ENCODE measurements around the gene USP12.

Gene USP12

DNA sequence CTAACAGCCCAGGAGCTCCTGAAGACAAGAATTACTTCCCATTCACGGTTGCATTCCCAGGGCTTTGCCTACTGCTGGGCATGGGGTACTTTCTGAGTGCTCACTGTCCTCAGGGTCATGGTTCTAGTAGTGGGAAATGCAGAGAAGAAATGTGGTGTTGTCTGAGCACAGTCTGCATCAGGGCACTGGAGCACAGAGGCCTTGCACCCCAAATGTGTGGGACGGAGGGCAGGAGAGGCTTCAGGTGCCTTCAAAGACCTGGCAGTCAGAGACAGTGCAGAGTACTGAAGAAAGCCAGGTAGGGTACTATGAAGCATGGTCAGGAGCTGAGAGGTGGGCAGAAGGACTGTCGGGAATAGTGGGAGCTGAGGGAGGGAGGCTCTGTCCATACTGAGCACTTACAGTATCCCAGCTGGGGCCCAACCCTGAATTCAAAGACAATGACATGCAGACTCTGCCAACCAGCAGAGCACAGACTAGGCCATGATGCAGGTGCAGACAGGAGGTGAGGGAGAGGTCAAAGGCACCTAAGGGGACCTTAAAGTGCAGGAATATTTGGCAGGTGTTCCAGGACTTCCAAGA, 144.4 kb downstream of the USP12 start:
- DNase-seq: no peak

DNA sequence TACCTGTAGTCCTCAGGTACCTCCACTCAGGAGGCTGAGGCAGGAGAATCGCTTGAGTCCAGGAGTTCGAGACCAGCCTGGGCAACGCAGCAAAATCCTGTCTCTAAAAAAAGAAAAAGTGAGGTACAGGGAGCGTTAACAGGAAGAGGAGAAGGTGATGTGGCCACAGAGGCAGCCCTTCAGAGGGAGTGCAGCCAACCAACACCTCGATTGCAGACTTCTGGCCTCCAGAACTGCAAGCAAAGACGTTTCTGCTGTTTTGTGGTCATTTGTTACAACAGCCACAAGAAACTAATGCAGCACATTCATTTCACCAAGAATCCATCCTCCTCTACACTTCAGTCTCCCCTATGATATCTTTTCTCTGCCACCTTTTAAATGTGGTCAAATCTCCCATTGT, 145.2 kb downstream of the USP12 start:
- no peak for DNase-seq

DNA sequence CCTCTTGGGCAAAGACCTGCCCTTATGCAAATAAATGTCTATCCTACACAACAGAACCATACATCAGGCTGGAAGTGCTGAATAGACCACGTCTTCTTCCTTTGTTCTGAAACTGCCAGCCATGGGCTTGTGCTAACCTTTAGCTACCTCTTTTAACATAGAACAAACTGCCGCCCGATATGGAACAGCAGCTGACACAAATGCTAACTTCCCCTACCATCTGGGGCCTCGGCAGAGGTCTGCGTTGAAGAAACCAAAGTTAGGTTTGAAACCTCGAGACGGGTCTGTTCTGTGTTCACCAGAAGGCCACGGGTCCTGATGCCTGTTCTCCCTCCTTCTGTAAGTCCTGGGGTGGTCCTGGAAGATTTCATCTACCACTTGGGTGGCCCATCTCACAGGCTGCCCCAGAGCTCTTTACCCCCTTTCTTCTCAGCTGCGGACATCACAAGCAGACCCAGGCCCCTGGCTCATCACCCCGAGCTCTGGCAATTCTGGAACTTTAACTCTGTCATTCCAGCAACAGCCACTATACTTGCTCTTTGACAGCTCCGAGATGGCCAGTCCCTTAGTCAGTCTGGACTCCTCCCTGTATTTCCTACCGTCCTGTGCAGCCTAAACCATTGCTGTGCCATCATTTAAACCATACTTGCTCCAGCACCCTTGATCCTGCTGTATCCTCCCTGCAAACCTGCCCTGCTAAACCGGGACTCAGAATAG, 146.7 kb downstream of the USP12 start:
- DNase-seq: no peak

DNA sequence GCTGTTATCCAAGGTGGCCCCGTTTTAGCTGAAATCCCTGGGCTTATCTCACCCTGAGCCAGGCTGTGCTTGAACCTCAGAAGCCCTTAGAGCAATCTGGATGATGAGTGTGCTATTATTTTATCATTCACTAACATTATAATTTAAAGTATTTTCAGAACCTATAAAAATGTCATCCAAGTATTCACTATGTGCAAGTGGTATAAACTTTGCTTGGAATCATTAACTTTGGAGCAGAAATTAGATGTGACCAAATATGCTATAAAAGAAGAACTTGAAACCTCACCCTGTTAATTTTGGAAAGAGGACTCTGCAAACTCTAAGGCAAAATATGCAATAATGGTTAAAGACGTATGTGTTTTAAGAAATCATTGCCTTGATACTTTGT, 147.5 kb downstream of the USP12 start:
- DNase-seq: no peak

DNA sequence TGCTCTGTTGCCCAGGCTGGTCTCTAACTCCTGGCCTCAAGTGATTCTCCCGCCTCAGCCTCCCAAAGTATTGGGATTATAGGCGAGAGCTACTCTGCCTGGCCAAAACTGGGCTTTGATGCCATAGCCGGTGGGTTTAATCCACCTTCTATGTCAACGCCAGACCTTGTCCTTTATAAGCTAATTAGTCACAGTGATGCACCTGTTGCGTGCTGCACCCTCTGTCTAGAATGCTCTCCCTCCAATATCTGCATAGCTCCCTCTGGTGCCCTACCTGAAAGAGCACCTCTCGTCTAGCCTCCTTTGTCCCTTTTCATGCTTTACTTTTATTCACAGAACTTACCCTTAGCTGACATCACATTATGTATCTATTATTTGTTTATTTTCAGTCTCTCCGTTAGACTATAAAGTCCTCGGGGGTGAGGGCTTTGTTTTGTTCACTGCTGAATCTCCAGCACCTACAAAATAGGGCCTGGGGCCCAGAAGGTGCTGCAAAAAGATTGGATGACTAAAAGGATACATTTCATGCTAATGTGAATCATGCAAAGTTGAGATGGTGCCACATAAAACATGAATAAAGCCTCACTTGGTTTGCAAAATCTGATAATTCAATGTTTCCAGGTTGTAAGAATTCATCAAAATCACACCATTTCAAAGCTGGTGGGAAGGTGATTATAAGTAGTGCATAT, 148.1 kb downstream of the USP12 start:
- no peak for DNase-seq

DNA sequence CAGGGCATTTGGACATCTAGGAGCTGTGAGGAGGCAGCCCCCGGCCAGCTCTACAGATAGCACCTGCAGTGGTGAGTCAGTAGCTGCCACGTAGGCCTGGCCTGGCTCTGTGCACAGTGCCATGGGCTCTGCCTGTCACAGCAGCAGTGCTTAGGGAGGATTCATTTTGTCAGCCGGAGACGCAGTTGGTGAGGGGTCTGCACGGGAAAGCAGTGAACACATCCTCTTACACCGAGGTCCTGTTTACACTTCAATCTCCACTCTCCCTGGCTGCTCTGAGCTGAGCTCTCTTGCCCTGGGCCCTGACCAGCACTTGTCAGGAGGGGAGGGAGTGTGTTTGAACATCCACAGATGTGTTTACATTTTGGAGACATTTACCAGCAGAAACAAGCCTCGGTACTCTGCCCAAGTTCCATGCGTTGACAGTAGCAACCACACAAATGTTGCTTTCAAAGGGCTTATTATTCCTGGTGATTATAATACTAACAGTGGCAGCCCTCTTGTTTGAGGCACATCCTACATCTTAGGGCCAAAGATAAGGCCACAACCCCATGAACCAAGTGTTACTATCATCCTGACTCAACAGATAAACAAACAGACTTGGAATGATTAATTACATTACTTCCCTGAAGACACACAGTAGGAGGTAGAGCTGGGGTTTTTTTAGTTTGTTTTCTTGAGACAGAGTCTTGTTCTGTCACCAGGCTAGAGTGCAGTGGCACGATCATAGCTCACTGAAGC, 148.9 kb downstream of the USP12 start:
- peak; percentile 46 for DNase-seq

DNA sequence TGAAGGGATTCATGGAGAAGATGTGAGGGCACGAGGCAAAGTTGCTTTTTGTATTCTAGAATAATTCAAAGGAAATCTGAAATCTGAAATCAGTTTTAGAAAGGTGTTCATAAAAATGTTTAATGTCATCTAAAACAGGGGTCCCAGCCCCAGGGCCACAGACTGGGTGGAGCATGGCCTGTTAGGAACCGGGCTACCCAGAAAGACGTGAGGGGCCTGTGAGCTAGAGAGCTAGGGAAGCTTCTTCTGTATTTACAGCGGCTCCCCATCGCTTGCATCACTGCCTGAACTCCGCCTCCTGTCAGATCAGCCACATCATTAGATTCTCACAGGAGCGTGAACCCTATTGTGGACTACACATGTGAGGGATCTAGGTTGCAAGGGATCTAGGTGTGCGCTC, 151.2 kb downstream of the USP12 start:
- DNase-seq: no peak

DNA sequence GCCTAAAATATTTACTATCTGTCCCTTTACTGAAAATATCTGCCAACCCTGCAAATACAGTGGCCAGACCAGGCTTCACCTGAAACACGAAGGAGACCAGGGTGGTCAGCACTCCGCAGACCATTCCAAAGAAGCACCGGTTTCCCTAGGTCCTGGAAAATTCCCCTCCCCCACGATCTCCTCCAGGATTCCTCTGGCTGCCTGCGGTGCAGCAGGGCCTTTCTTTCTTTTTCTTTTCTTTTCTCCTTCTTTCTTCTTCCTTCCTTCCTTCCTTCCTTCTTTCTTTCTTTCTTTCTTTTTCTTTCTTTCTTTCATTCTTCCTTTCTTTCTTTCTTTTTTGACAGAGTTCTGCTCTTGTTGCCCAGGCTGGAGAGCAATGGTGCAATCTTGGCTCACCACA, 152.7 kb downstream of the USP12 start:
- no peak for DNase-seq

DNA sequence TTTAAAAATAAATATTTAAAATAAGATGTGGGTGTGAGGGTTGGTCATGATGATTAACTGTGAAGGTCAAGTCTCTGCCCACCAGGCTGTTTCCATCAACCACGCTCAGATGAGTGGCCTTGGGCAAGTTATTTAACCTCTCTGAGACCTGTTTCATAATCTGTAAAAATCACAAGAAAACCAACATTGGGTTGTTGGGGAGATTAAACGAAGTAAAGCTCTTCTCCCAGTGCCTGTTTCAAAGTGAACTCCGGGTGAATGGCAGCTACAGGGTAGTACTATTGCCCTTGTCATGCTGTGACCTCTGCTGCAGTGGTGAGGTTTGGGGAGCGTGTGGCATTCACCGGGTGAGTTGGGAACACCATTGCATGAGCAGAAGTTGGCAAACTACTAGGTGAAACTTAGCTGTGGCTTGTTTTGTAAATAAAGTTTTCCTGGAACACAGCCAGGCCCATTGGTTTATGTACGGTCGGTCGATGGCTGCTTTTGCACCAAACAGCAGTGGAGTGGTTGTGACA, 153.2 kb downstream of the USP12 start:
- no peak for DNase-seq

DNA sequence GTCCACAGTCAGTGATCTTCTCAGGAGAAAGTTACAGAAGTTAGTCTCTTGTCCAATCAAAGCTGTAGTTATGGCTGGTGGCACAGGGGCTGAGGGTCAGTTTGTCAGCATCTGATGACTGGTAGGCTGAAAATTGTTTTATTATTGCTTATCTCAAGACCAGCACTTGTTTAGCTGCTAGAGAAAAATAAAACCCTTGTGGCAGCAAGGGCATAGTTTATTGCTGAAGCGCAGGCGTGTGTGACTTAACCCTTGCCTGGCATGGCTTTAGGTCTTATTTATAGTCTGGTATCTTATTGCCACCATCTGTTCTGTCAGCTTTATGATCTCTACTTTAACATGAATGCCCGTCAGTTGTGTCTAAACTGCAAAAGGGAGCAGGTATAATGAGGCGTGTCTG, 154.7 kb downstream of the USP12 start:
- no peak for DNase-seq
